ENCODE data around the gene LTBP1. TPM values are rescaled to one million over a fixed set of nuclear protein-coding genes. Genes with fewer than 3 reads are reported as not detected.

LTBP1 gene
- total RNA-seq, 5 donors from 2014 or later (not counting 1 experiment from before 2014, with no cell fraction given): 0.16 to 0.76 (median 0.43) TPM

GRCh38 chr2:33000986-33001385 is 54.2 kb downstream of the LTBP1 start:
- Mint-ChIP-seq H3K4me1 (no peaks in the 10 kb centered on the region), H3K27ac (no peak overlapping the region), H3K27me3 (no peaks in the 10 kb centered on the region), H3K9me3 (peaks cover 0 to 1% (median 1%) of the 10 kb centered on the region in 3 donors), H3K4me3 (no peak overlapping the region), H3K36me3 (no peaks in the 10 kb centered on the region)
- Histone ChIP-seq H3K9me3 (no peaks in the 10 kb centered on the region), H3K27ac (ENCODE audit: low read length) (no peak overlapping the region), H3K36me3 (ENCODE audit: control insufficient read depth in 2 of 2, extremely low read depth in 1 of 2, insufficient read depth in 1 of 2, low read length in 1 of 2) (no peaks in the 10 kb centered on the region), H3K4me3 (ENCODE audit: control insufficient read depth in 1 of 2, extremely low read depth in 1 of 2, low read length in 1 of 2) (no peak overlapping the region), H3K4me1 (ENCODE audit: control insufficient read depth in 1 of 2, extremely low read depth in 1 of 2, insufficient read depth in 2 of 2, low read length in 2 of 2) (no peaks in the 10 kb centered on the region), H3K27me3 (replicated peaks in 1 of 2; ENCODE audit: control insufficient read depth in 2 of 2, extremely low read depth in 1 of 2, insufficient read depth in 2 of 2, low read length in 1 of 2) (no peaks in the 10 kb centered on the region)
- ChIA-PET CTCF (interaction anchor here in 1 of 2 donors (0.6 kb wide), 1 partner anchor 8 kb away, joined by 3 read pairs; no protein-coding TSS in a partner anchor), POLR2A (no interaction called here)
- ATAC-seq (replicated peaks in 1 of 4) (no peak), DNase-seq (no peak)
- 73% methylated on average over 2 of the region's 3 CpGs for WGBS (ENCODE audit: insufficient coverage)

- Histone ChIP-seq H3K9me3 (no peaks in the 10 kb centered on the region), H3K27me3 (replicated peaks in 1 of 2; ENCODE audit: control insufficient read depth in 2 of 2, extremely low read depth in 1 of 2, insufficient read depth in 2 of 2, low read length in 1 of 2) (no peaks in the 10 kb centered on the region), H3K36me3 (ENCODE audit: control insufficient read depth in 2 of 2, extremely low read depth in 1 of 2, insufficient read depth in 1 of 2, low read length in 1 of 2) (no peaks in the 10 kb centered on the region), H3K4me1 (ENCODE audit: control insufficient read depth in 1 of 2, extremely low read depth in 1 of 2, insufficient read depth in 2 of 2, low read length in 2 of 2) (no peaks in the 10 kb centered on the region), H3K27ac (ENCODE audit: low read length) (no peak overlapping the region), H3K4me3 (ENCODE audit: control insufficient read depth in 1 of 2, extremely low read depth in 1 of 2, low read length in 1 of 2) (no peak overlapping the region)
- no peaks in the 10 kb centered on the region for H3K36me3 Mint-ChIP-seq
- H3K27ac Mint-ChIP-seq: no peak overlapping the region
- H3K9me3 Mint-ChIP-seq: no peaks in the 10 kb centered on the region
- ATAC-seq (replicated peaks in 1 of 4) (no peak), DNase-seq (no peak)
- no peaks in the 10 kb centered on the region for H3K27me3 Mint-ChIP-seq
- CTCF ChIA-PET: no interaction called here
- POLR2A ChIA-PET: no interaction called here
- no peaks in the 10 kb centered on the region for H3K4me1 Mint-ChIP-seq
- no peak overlapping the region for H3K4me3 Mint-ChIP-seq
- no CpG with 5 or more reads among the region's 1 CpG for WGBS (ENCODE audit: insufficient coverage)
Observed at GRCh38 chr2:33001823-33002222, 55.1 kb downstream of the LTBP1 start.

- ChIA-PET CTCF (interaction anchor here in 1 of 2 donors (0.7 kb wide), 1 partner anchor 296 kb away, joined by 3 read pairs; no protein-coding TSS in a partner anchor), POLR2A (no interaction called here)
- DNase-seq (no peak), ATAC-seq (replicated peaks in 1 of 4) (no peak)
- no peaks in the 10 kb centered on the region for H3K27me3 Mint-ChIP-seq
- H3K9me3 ChIP-seq: no peaks in the 10 kb centered on the region
- no peaks in the 10 kb centered on the region for H3K27me3 ChIP-seq (replicated peaks in 1 of 2; ENCODE audit: control insufficient read depth in 2 of 2, extremely low read depth in 1 of 2, insufficient read depth in 2 of 2, low read length in 1 of 2)
- H3K9me3 Mint-ChIP-seq: no peaks in the 10 kb centered on the region
- no peaks in the 10 kb centered on the region for H3K36me3 ChIP-seq (ENCODE audit: control insufficient read depth in 2 of 2, extremely low read depth in 1 of 2, insufficient read depth in 1 of 2, low read length in 1 of 2)
- no peaks in the 10 kb centered on the region for H3K36me3 Mint-ChIP-seq
- no peak overlapping the region for H3K4me3 ChIP-seq (ENCODE audit: control insufficient read depth in 1 of 2, extremely low read depth in 1 of 2, low read length in 1 of 2)
- no peak overlapping the region for H3K27ac ChIP-seq (ENCODE audit: low read length)
- no peaks in the 10 kb centered on the region for H3K4me1 ChIP-seq (ENCODE audit: control insufficient read depth in 1 of 2, extremely low read depth in 1 of 2, insufficient read depth in 2 of 2, low read length in 2 of 2)
- no peaks in the 10 kb centered on the region for H3K4me1 Mint-ChIP-seq
- no peak overlapping the region for H3K4me3 Mint-ChIP-seq
- WGBS (ENCODE audit: insufficient coverage): 81% methylated on average over 6 of the region's 11 CpGs
- H3K27ac Mint-ChIP-seq: no peak overlapping the region
Observed at GRCh38 chr2:33002863-33003262, 56.1 kb downstream of the LTBP1 start.

- no peaks in the 10 kb centered on the region for H3K4me1 Mint-ChIP-seq
- Histone ChIP-seq H3K27ac (ENCODE audit: low read length) (no peak overlapping the region), H3K4me1 (ENCODE audit: control insufficient read depth in 1 of 2, extremely low read depth in 1 of 2, insufficient read depth in 2 of 2, low read length in 2 of 2) (no peaks in the 10 kb centered on the region), H3K9me3 (no peaks in the 10 kb centered on the region), H3K36me3 (ENCODE audit: control insufficient read depth in 2 of 2, extremely low read depth in 1 of 2, insufficient read depth in 1 of 2, low read length in 1 of 2) (no peaks in the 10 kb centered on the region), H3K27me3 (replicated peaks in 1 of 2; ENCODE audit: control insufficient read depth in 2 of 2, extremely low read depth in 1 of 2, insufficient read depth in 2 of 2, low read length in 1 of 2) (no peaks in the 10 kb centered on the region), H3K4me3 (ENCODE audit: control insufficient read depth in 1 of 2, extremely low read depth in 1 of 2, low read length in 1 of 2) (no peak overlapping the region)
- H3K36me3 Mint-ChIP-seq: no peaks in the 10 kb centered on the region
- POLR2A ChIA-PET: no interaction called here
- H3K27ac Mint-ChIP-seq: no peak overlapping the region
- ATAC-seq (replicated peaks in 1 of 4) (no peak), DNase-seq (no peak)
- H3K4me3 Mint-ChIP-seq: no peak overlapping the region
- CTCF ChIA-PET: no interaction called here
- peaks cover 0 to 4% of the 10 kb centered on the region in 2 donors for H3K27me3 Mint-ChIP-seq
- H3K9me3 Mint-ChIP-seq: no peaks in the 10 kb centered on the region
- WGBS (ENCODE audit: insufficient coverage): 100% methylated on average over 2 of the region's 2 CpGs
Observed at GRCh38 chr2:33005057-33005456, 58.3 kb downstream of the LTBP1 start.

GRCh38 chr2:33008716-33009115 is 62.0 kb downstream of the LTBP1 start:
- Mint-ChIP-seq H3K36me3 (no peaks in the 10 kb centered on the region), H3K27ac (no peak overlapping the region), H3K27me3 (peaks cover 2 to 4% of the 10 kb centered on the region in 2 donors), H3K4me3 (no peak overlapping the region), H3K4me1 (no peaks in the 10 kb centered on the region), H3K9me3 (no peaks in the 10 kb centered on the region)
- POLR2A ChIA-PET: no interaction called here
- H3K9me3 ChIP-seq: no peaks in the 10 kb centered on the region
- no peaks in the 10 kb centered on the region for H3K36me3 ChIP-seq (ENCODE audit: control insufficient read depth in 2 of 2, extremely low read depth in 1 of 2, insufficient read depth in 1 of 2, low read length in 1 of 2)
- no peaks in the 10 kb centered on the region for H3K4me1 ChIP-seq (ENCODE audit: control insufficient read depth in 1 of 2, extremely low read depth in 1 of 2, insufficient read depth in 2 of 2, low read length in 2 of 2)
- no peak for ATAC-seq (replicated peaks in 1 of 4)
- H3K4me3 ChIP-seq (ENCODE audit: control insufficient read depth in 1 of 2, extremely low read depth in 1 of 2, low read length in 1 of 2): no peak overlapping the region
- DNase-seq: no peak
- CTCF ChIA-PET: interaction anchor here in 1 of 2 donors (0.6 kb wide), 1 partner anchor 8 kb away, joined by 3 read pairs; no protein-coding TSS in a partner anchor
- H3K27ac ChIP-seq (ENCODE audit: low read length): no peak overlapping the region
- WGBS (ENCODE audit: insufficient coverage): 92% methylated on average over 1 of the region's 1 CpG
- no peaks in the 10 kb centered on the region for H3K27me3 ChIP-seq (replicated peaks in 1 of 2; ENCODE audit: control insufficient read depth in 2 of 2, extremely low read depth in 1 of 2, insufficient read depth in 2 of 2, low read length in 1 of 2)

- Histone ChIP-seq H3K9me3 (no peaks in the 10 kb centered on the region), H3K36me3 (ENCODE audit: control insufficient read depth in 2 of 2, extremely low read depth in 1 of 2, insufficient read depth in 1 of 2, low read length in 1 of 2) (no peaks in the 10 kb centered on the region), H3K27me3 (replicated peaks in 1 of 2; ENCODE audit: control insufficient read depth in 2 of 2, extremely low read depth in 1 of 2, insufficient read depth in 2 of 2, low read length in 1 of 2) (no peaks in the 10 kb centered on the region), H3K27ac (ENCODE audit: low read length) (no peak overlapping the region), H3K4me1 (ENCODE audit: control insufficient read depth in 1 of 2, extremely low read depth in 1 of 2, insufficient read depth in 2 of 2, low read length in 2 of 2) (no peaks in the 10 kb centered on the region), H3K4me3 (ENCODE audit: control insufficient read depth in 1 of 2, extremely low read depth in 1 of 2, low read length in 1 of 2) (no peak overlapping the region)
- no peaks in the 10 kb centered on the region for H3K36me3 Mint-ChIP-seq
- no peaks in the 10 kb centered on the region for H3K4me1 Mint-ChIP-seq
- ATAC-seq (replicated peaks in 1 of 4) (no peak), DNase-seq (no peak)
- 78% methylated on average over 1 of the region's 3 CpGs for WGBS (ENCODE audit: insufficient coverage)
- ChIA-PET CTCF (interaction anchor here in 1 of 2 donors (0.6 kb wide), 2 partner anchors 8 to 102 kb away, joined by 3 to 4 read pairs; no protein-coding TSS in a partner anchor), POLR2A (no interaction called here)
- H3K9me3 Mint-ChIP-seq: no peaks in the 10 kb centered on the region
- H3K27me3 Mint-ChIP-seq: peaks cover 4% of the 10 kb centered on the region in 2 donors
- no peak overlapping the region for H3K4me3 Mint-ChIP-seq
- H3K27ac Mint-ChIP-seq: no peak overlapping the region
Observed at GRCh38 chr2:33009249-33009648, 62.5 kb downstream of the LTBP1 start.

GRCh38 chr2:33011373-33011772 is 64.6 kb downstream of the LTBP1 start:
- 71% methylated on average over 2 of the region's 2 CpGs for WGBS (ENCODE audit: insufficient coverage)
- no peaks in the 10 kb centered on the region for H3K36me3 Mint-ChIP-seq
- no peak overlapping the region for H3K27ac Mint-ChIP-seq
- ChIA-PET CTCF (no interaction called here), POLR2A (no interaction called here)
- no peak for ATAC-seq (replicated peaks in 1 of 4)
- Histone ChIP-seq H3K4me1 (ENCODE audit: control insufficient read depth in 1 of 2, extremely low read depth in 1 of 2, insufficient read depth in 2 of 2, low read length in 2 of 2) (no peaks in the 10 kb centered on the region), H3K9me3 (no peaks in the 10 kb centered on the region), H3K4me3 (ENCODE audit: control insufficient read depth in 1 of 2, extremely low read depth in 1 of 2, low read length in 1 of 2) (no peak overlapping the region), H3K27ac (ENCODE audit: low read length) (no peak overlapping the region), H3K27me3 (replicated peaks in 1 of 2; ENCODE audit: control insufficient read depth in 2 of 2, extremely low read depth in 1 of 2, insufficient read depth in 2 of 2, low read length in 1 of 2) (no peaks in the 10 kb centered on the region), H3K36me3 (ENCODE audit: control insufficient read depth in 2 of 2, extremely low read depth in 1 of 2, insufficient read depth in 1 of 2, low read length in 1 of 2) (no peaks in the 10 kb centered on the region)
- peaks cover 4% of the 10 kb centered on the region in 2 donors for H3K27me3 Mint-ChIP-seq
- H3K9me3 Mint-ChIP-seq: no peaks in the 10 kb centered on the region
- no peak overlapping the region for H3K4me3 Mint-ChIP-seq
- no peak for DNase-seq
- no peaks in the 10 kb centered on the region for H3K4me1 Mint-ChIP-seq

Measured in T-cell (primary cell).